DOHH2 (cell line): Measurements from ENCODE around the gene COMMD7.

ENCODE experiments used
- H3F3A ChIP-seq: fragments of 200-600 bp; sonication (generic), shearing (Covaris generic); 2 replicates; pipeline ENCODE4 v1.6.0; 2016; ENCODE audit warnings: antibody characterized with exemption, mild to moderate bottlenecking; ENCODE audit not compliant: control insufficient read depth, insufficient read depth
- H3K27ac ChIP-seq: fragments of 200-600 bp; sonication (generic); 2 replicates; pipeline ENCODE4 v1.5.1; 2014; ENCODE audit warnings: low read depth, mild to moderate bottlenecking, low read length, moderate library complexity
- H3K27me3 ChIP-seq: fragments of 200-600 bp; sonication (generic); 2 replicates; pipeline ENCODE4 v1.6.1; 2014; ENCODE audit warnings: mild to moderate bottlenecking, low read length, mixed read lengths; ENCODE audit not compliant: control insufficient read depth
- H3K36me3 ChIP-seq: fragments of 200-600 bp; sonication (generic); 2 replicates; pipeline ENCODE4 v1.6.1; 2014; ENCODE audit warnings: mild to moderate bottlenecking, low read length, moderate library complexity, mixed read lengths; ENCODE audit not compliant: control insufficient read depth
- H3K4me1 ChIP-seq: fragments of 200-600 bp; sonication (generic); 2 replicates; pipeline ENCODE4 v1.6.1; 2014; ENCODE audit warnings: mild to moderate bottlenecking, low read length, mixed read lengths; ENCODE audit not compliant: control insufficient read depth
- H3K4me2 ChIP-seq: fragments of 200-600 bp; sonication (generic); 2 replicates; pipeline ENCODE4 v1.6.0; 2014; ENCODE audit warnings: mild to moderate bottlenecking, low read length, moderate library complexity
- H3K4me3 ChIP-seq: fragments of 200-600 bp; sonication (generic); 2 replicates; pipeline ENCODE4 v1.5.1; 2014; ENCODE audit warnings: mild to moderate bottlenecking, low read length, mixed read lengths
- H3K79me2 ChIP-seq: fragments of 200-600 bp; sonication (generic); 2 replicates; pipeline ENCODE4 v1.6.1; 2014; ENCODE audit warnings: mild to moderate bottlenecking, low read length, mixed read lengths; ENCODE audit not compliant: control insufficient read depth
- H3K9me2 ChIP-seq: fragments of 200-600 bp; sonication (generic); replicated peaks from 2 replicates; pipeline ENCODE4 v1.6.1; 2014; ENCODE audit warnings: mild to moderate bottlenecking, low read length, mixed read lengths; ENCODE audit not compliant: control insufficient read depth
- H3K9me3 ChIP-seq: fragments of 200-600 bp; sonication (generic); 2 replicates; pipeline ENCODE4 v1.6.1; 2014; ENCODE audit warnings: antibody characterized with exemption, low read length, mixed read lengths; ENCODE audit not compliant: control insufficient read depth, insufficient read depth
- H4K20me1 ChIP-seq: fragments of 200-600 bp; sonication (generic); 2 replicates; pipeline ENCODE4 v1.6.0; 2014; ENCODE audit warnings: low read depth, mild to moderate bottlenecking, antibody characterized with exemption, low read length, moderate library complexity; ENCODE audit not compliant: control insufficient read depth, insufficient read depth
- EZH2phosphoT487 ChIP-seq: fragments of 200-600 bp; sonication (generic); IDR thresholded peaks from 2 replicates; pipeline ENCODE4 v1.6.1; 2017; ENCODE audit warnings: borderline replicate concordance, mild to moderate bottlenecking, antibody characterized with exemption, low read length, moderate library complexity, mixed read lengths
- TF ChIP-seq, protein P1 (sequence below): fragments of 200-600 bp; sonication (generic); IDR thresholded peaks from one replicate; pipeline ENCODE4 v1.5.1; 2014; ENCODE audit warnings: antibody characterized with exemption, mild to moderate bottlenecking, low read depth, low read length; ENCODE audit not compliant: poor library complexity, severe bottlenecking

Gene COMMD7

DNA sequence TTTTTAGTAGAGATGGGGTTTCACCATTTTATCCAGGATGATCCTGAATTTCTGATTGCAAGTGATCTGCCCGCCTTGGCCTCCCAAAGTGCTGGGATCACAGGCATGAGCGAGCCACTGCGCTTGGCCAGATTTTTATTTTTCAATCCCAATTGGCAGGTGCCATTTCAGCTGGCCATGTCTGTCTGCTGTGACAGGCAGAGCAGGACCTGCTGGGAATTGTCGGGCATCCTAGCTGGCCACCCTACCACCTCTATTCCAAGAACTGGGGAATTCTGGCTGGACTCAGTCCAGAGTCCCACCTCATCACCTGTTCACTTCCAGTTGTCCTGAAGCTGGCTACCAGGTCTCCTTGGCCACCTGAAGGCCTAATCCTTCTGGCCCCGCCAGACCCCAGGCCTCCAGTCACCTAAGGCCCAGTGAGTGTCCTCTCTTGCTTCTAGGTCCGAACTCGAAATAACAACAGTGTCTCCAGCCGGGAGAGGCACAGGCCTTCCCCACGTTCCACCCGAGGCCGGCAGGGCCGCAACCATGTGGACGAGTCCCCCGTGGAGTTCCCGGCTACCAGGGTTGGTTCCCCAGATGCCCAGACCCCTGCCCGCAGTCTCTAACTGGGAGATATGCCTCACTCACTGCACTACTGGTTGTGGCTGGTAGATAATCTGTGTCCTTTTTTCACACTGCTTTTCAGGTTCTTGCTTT, 42.9 kb upstream of the COMMD7 start:
- H3K27ac ChIP-seq: no peak overlapping the region
- H3K36me3 ChIP-seq: no peaks in the 10 kb centered on the region
- no peak overlapping the region for H3K4me2 ChIP-seq
- no peaks in the 10 kb centered on the region for H3K9me2 ChIP-seq
- H3K27me3 ChIP-seq: no peaks in the 10 kb centered on the region
- H3K9me3 ChIP-seq: no peaks in the 10 kb centered on the region
- no peaks in the 10 kb centered on the region for H4K20me1 ChIP-seq
- no peak overlapping the region for H3K4me3 ChIP-seq
- H3K4me1 ChIP-seq: peaks cover 8% of the 10 kb centered on the region
- no peaks in the 10 kb centered on the region for H3K79me2 ChIP-seq
- H3F3A ChIP-seq: no peaks in the 10 kb centered on the region
- no peak for TF ChIP-seq EZH2phosphoT487
- TF ChIP-seq, protein P1, sequence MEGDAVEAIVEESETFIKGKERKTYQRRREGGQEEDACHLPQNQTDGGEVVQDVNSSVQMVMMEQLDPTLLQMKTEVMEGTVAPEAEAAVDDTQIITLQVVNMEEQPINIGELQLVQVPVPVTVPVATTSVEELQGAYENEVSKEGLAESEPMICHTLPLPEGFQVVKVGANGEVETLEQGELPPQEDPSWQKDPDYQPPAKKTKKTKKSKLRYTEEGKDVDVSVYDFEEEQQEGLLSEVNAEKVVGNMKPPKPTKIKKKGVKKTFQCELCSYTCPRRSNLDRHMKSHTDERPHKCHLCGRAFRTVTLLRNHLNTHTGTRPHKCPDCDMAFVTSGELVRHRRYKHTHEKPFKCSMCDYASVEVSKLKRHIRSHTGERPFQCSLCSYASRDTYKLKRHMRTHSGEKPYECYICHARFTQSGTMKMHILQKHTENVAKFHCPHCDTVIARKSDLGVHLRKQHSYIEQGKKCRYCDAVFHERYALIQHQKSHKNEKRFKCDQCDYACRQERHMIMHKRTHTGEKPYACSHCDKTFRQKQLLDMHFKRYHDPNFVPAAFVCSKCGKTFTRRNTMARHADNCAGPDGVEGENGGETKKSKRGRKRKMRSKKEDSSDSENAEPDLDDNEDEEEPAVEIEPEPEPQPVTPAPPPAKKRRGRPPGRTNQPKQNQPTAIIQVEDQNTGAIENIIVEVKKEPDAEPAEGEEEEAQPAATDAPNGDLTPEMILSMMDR: no peak

DNA sequence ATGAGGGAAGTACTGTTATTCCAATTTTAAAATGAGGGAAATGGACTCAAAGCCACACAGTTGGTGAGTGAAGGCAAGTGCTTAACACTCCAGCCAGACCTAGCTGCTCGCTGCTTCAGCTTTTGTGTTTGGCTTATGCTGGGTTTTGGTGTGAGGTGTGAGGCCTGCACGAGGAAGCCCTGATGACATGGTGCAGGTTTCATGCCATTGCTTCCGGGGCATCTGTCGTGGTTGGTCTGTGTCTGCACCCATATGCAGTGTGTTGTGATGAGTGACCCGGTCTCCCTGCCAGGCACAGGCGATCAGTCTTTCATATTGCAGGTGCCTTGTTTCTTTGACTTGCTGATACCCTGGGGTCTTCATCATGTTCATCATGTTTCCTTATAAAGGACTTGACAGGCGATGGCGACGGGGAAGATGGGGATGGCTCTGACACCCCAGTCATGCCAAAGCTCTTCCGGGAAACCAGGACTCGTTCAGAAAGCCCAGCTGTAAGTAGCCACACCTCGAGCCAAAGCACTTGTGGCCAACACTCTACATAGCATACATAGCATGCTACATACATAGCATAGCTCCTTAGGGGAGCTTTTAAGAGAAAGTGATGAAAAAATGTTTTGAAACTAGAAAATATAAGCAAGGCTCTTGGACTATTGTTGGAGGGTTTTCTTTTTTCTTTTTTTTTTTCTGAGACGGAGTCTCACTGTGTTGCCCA, 41.3 kb upstream of the COMMD7 start:
- Histone ChIP-seq H3K4me1 (no peaks in the 10 kb centered on the region), H3F3A (no peaks in the 10 kb centered on the region), H3K4me3 (no peak overlapping the region), H3K36me3 (no peaks in the 10 kb centered on the region), H3K9me3 (no peaks in the 10 kb centered on the region), H3K27me3 (no peaks in the 10 kb centered on the region), H3K79me2 (no peaks in the 10 kb centered on the region), H3K27ac (no peak overlapping the region), H3K4me2 (no peak overlapping the region), H4K20me1 (no peaks in the 10 kb centered on the region), H3K9me2 (no peaks in the 10 kb centered on the region)
- TF ChIP-seq, protein P1: no peak

DNA sequence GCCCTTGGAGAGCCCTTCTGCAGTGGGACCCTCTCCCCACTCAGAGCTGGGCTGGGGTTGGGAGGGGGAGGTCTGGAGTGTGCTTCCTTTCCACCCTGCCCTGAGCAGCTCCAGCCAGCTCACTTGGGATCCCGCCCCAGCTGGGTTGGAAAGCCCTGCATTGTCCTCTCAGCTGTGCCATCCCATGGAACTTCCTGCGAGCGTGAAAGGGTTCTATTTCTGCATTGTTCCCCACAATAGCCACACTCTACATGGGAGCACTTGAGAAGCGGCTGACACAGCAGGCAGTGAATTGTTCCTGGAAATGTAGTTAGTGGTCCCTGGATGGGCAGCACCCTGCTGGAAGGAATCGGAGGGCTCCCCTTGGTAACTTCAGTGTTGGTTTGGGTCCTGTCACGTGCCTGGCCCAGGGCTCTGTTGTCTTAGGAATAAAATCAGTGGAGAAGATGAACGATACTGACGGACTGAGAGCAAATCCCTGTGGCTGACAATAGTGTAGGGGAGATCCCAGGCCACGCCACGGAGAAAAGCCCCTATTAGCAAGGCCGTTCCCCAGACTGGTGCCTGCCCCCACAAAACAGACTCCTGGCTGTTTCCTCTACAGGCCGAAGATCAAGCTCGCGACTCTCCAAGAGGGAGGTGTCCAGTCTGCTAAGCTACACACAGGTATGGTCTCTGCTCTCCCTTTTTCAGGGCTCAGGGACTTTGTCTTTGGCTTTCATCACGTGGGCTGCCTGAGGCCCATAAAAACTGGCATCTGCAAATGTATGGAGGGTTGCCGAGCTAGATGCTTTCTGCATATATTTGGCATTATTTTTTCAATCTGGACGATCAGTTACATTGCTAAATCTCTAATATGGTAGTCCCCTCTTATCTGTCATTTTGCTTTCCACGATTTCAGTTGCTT, 37.7 kb upstream of the COMMD7 start:
- H3K27ac ChIP-seq: no peak overlapping the region
- H3K9me2 ChIP-seq: no peaks in the 10 kb centered on the region
- H3K4me1 ChIP-seq: no peaks in the 10 kb centered on the region; the same call in 1 of the 2 replicates
- H3K9me3 ChIP-seq: no peaks in the 10 kb centered on the region
- no peaks in the 10 kb centered on the region for H3K36me3 ChIP-seq
- no peaks in the 10 kb centered on the region for H4K20me1 ChIP-seq
- no peaks in the 10 kb centered on the region for H3F3A ChIP-seq
- no peaks in the 10 kb centered on the region for H3K79me2 ChIP-seq
- no peak overlapping the region for H3K4me2 ChIP-seq
- TF ChIP-seq, protein P1: no peak
- TF ChIP-seq EZH2phosphoT487: no peak
- H3K4me3 ChIP-seq: no peak overlapping the region
- no peaks in the 10 kb centered on the region for H3K27me3 ChIP-seq
